PC-3 (cell line): ENCODE measurements around the gene TRIB2.

Experiments used
- EZH2 ChIP-seq: fragments of 300-600 bp; sonication (generic); IDR thresholded peaks from one replicate; pipeline ENCODE4 v1.6.1; 2017; ENCODE audit warnings: antibody characterized with exemption, mild to moderate bottlenecking, low read length; ENCODE audit not compliant: unreplicated experiment
- TF ChIP-seq, protein P1 (sequence below): fragments of 300-600 bp; sonication (generic); conservative IDR thresholded peaks from 2 replicates; pipeline ENCODE4 v1.5.1; 2017; ENCODE audit warnings: antibody characterized with exemption, low read depth, mild to moderate bottlenecking, low read length

DNA sequence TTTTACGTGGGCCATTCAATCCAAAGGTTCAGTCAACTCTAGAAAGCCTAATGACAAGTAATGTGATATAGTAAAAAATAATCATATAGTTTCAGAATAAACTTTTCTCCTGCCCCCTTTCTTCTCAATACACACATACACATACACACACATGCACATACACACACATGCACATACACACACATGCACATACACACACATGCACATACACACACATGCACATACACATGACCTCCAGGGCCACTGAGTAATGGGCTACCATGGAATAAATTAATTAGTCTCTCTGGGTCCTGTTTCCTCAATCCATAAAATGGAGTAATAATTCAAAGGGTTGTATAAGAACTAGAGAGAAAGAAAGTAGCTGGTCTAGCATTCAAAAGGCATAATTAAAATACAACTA is 5.4 kb upstream of the TRIB2 start:
- TF ChIP-seq, protein P1, sequence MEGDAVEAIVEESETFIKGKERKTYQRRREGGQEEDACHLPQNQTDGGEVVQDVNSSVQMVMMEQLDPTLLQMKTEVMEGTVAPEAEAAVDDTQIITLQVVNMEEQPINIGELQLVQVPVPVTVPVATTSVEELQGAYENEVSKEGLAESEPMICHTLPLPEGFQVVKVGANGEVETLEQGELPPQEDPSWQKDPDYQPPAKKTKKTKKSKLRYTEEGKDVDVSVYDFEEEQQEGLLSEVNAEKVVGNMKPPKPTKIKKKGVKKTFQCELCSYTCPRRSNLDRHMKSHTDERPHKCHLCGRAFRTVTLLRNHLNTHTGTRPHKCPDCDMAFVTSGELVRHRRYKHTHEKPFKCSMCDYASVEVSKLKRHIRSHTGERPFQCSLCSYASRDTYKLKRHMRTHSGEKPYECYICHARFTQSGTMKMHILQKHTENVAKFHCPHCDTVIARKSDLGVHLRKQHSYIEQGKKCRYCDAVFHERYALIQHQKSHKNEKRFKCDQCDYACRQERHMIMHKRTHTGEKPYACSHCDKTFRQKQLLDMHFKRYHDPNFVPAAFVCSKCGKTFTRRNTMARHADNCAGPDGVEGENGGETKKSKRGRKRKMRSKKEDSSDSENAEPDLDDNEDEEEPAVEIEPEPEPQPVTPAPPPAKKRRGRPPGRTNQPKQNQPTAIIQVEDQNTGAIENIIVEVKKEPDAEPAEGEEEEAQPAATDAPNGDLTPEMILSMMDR: no peak
- TF ChIP-seq EZH2: no peak
